ENCODE measurements around the gene SERGEF.
"Not testable (repeated sequence)": the region's sequence is repeated elsewhere in the genome, so short reads cannot be mapped to it uniquely, and the experiment has no call there.

The SERGEF gene

DNA sequence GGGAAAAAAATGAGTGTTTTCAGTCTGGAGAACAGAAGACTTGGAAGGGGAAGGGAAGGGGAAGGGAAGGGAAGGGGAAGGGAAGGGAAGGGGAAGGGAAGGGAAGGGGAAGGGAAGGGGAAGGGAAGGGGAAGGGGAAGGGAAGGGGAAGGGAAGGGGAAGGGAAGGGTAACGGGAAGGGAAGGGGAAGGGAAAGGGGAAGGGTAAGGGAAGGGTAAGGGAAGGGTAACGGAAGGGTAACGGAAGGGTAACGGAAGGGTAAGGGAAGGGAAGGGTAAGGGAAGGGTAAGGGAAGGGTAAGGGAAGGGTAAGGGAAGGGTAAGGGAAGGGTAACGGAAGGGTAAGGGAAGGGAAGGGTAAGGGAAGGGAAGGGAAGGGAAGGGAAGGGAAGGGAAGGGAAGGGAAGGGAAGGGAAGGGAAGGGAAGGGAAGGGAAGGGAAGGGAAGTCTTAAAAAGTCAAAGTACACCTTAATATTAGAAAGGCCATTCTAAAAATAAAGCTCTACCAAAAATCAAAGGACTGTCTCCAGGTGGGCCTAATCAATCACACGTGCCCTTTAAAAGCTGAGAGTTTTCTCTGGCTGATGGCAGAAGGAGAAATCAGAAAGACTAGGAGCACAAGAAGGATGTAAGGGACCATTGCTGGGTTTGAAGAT lies 116.2 kb downstream of the SERGEF start:
- H3K9ac ChIP-seq (ENCODE audit: low read depth, low read length); H3K4me1 ChIP-seq (ENCODE audit: control insufficient read depth, insufficient read depth, low read length); H3K4me3 ChIP-seq (ENCODE audit: low read depth, low read length); H3K9me3 ChIP-seq (ENCODE audit: control insufficient read depth, insufficient read depth, low read length); H3K27me3 ChIP-seq (ENCODE audit: control insufficient read depth, insufficient read depth, low read length); H3K36me3 ChIP-seq (ENCODE audit: control insufficient read depth, insufficient read depth, low read length): not testable (repeated sequence)

DNA sequence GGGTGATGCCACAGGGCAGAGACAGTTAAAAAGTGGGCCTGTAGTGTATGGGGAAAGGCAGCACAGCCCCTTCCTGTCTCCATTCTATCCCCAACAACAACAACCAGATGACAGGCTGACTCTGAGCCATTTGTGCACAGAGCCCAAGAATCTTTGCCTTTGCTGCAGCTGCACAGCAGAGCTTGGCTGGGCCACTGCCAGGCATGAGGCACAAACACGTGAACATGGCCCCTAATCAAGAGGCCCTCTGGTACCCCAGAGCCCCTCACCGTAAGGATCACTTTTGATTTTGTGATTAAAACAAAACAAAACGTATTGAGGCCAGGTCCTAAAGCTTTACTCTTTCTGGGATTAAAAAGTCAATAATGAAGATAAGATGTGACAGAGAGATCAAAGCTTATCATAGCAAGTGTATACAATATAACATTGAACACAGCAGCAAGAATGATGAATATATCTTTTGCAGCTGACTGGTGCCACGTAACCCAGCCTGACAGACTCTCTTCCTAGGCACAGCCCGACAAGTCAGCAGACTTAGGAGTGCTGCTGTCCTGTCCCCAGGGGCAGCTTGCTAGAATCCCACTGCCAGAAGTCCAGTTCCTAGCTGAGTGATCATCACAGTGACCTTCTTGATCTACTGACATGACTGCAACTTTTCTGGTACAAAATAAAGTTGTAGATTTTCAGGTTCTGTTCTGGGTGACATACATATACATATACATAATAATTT lies 117.8 kb downstream of the SERGEF start:
- Histone ChIP-seq H3K4me3 (ENCODE audit: low read depth, low read length) (no peak overlapping the region), H3K27me3 (ENCODE audit: control insufficient read depth, insufficient read depth, low read length) (no peaks in the 10 kb centered on the region)

DNA sequence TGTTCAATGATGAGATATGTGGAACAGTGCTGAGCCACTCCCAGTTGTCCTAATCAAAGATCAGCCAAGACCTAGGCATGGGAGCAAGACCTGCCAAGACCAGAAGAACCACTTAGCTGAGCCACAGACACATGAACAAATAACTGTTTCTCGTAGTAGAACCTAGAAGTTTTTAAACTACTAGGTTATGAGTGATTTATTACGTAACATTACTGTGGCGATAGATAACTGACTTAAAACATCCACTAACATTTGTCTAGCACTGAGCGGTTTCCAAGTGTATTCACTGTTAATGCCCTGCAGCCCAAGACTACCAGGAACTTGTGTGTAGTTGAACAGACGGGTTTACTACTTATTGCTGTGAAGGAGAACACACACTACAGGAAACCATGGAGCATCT lies 120.4 kb downstream of the SERGEF start:
- H3K9me3 ChIP-seq (ENCODE audit: control insufficient read depth, insufficient read depth, low read length), result no peaks in the 10 kb centered on the region
- no peak overlapping the region for H3K9ac ChIP-seq (ENCODE audit: low read depth, low read length)
- H3K36me3 ChIP-seq (ENCODE audit: control insufficient read depth, insufficient read depth, low read length), result no peaks in the 10 kb centered on the region
- peaks cover 6% of the 10 kb centered on the region for H3K4me1 ChIP-seq (ENCODE audit: control insufficient read depth, insufficient read depth, low read length)
- no peak overlapping the region for H3K4me3 ChIP-seq (ENCODE audit: low read depth, low read length)
- no peaks in the 10 kb centered on the region for H3K27me3 ChIP-seq (ENCODE audit: control insufficient read depth, insufficient read depth, low read length)

More for the DNA sequence above, 117.8 kb downstream of the SERGEF start:
- Histone ChIP-seq H3K36me3 (ENCODE audit: control insufficient read depth, insufficient read depth, low read length) (no peaks in the 10 kb centered on the region), H3K9ac (ENCODE audit: low read depth, low read length) (no peak overlapping the region), H3K4me1 (ENCODE audit: control insufficient read depth, insufficient read depth, low read length) (peaks cover 5% of the 10 kb centered on the region), H3K9me3 (ENCODE audit: control insufficient read depth, insufficient read depth, low read length) (no peaks in the 10 kb centered on the region)

DNA sequence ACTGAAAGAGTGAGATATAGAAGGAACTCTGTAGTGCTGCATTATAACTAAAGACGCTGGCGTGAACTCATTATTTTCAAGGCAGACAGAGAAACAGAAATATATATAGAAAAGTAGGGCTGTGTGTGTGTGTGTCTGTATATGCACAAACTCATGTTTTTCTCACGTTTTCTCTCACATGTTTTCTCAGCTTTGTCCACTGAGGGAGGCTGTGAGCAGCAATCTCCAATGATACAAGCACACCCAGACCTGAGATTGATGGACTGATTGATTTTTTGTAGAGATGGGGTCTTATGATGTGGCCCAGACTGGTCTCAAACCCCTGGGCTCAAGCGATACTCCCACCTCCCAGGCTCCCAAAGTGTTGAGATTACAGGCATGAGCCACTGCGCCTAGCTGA lies 122.5 kb downstream of the SERGEF start:
- Histone ChIP-seq H3K27me3 (ENCODE audit: control insufficient read depth, insufficient read depth, low read length) (no peaks in the 10 kb centered on the region), H3K4me1 (ENCODE audit: control insufficient read depth, insufficient read depth, low read length) (peaks cover 8% of the 10 kb centered on the region), H3K4me3 (ENCODE audit: low read depth, low read length) (no peak overlapping the region), H3K36me3 (ENCODE audit: control insufficient read depth, insufficient read depth, low read length) (no peaks in the 10 kb centered on the region), H3K9ac (ENCODE audit: low read depth, low read length) (no peak overlapping the region), H3K9me3 (ENCODE audit: control insufficient read depth, insufficient read depth, low read length) (no peaks in the 10 kb centered on the region)

DNA sequence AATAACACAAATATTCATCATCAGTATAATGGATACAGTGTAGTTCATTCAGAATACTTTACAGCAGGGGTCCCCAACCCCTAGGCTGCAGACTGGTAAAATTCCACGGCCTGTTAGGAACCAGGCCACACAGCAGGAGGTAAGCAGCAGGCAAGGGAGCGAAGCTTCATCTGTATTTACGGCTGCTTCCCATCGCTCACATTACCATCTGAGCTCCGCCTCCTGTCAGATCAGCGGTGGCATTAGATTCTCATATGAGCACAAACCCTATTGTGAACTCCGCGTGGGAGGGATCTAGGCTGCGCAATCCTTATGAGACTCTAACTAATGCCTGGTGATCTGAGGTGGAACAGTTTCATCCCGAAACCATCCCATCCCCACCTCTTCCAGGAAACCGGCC lies 125.1 kb downstream of the SERGEF start:
- no peaks in the 10 kb centered on the region for H3K9me3 ChIP-seq (ENCODE audit: control insufficient read depth, insufficient read depth, low read length)
- no peaks in the 10 kb centered on the region for H3K36me3 ChIP-seq (ENCODE audit: control insufficient read depth, insufficient read depth, low read length)
- H3K4me3 ChIP-seq (ENCODE audit: low read depth, low read length), result peak overlapping the region; percentile 13
- H3K9ac ChIP-seq (ENCODE audit: low read depth, low read length), result no peak overlapping the region
- H3K27me3 ChIP-seq (ENCODE audit: control insufficient read depth, insufficient read depth, low read length), result no peaks in the 10 kb centered on the region
- H3K4me1 ChIP-seq (ENCODE audit: control insufficient read depth, insufficient read depth, low read length), result peaks cover 8% of the 10 kb centered on the region

DNA sequence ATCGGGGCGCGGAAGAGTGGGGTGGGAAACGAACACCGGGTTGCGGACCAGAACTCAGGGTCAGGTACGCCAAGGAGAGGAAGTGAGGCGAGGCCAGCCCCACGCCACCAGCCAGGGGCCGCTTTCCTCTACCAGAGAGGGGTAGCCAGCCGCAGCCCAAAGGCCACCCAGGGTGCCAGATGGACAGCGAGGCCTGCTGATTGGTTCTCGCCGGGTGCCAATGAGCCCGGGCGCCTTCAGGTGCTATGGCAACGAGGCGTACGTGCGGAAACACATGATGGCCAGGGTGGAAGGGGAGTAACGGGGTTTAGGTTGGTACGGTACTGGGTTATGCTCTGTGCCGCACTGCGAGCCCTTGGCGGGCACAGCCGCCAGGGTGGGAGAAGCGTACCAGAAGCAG lies 128.9 kb downstream of the SERGEF start:
- Histone ChIP-seq H3K36me3 (ENCODE audit: control insufficient read depth, insufficient read depth, low read length) (no peaks in the 10 kb centered on the region), H3K9ac (ENCODE audit: low read depth, low read length) (no peak overlapping the region), H3K9me3 (ENCODE audit: control insufficient read depth, insufficient read depth, low read length) (no peaks in the 10 kb centered on the region), H3K4me3 (ENCODE audit: low read depth, low read length) (no peak overlapping the region), H3K4me1 (ENCODE audit: control insufficient read depth, insufficient read depth, low read length) (peaks cover 8% of the 10 kb centered on the region), H3K27me3 (ENCODE audit: control insufficient read depth, insufficient read depth, low read length) (no peaks in the 10 kb centered on the region)

DNA sequence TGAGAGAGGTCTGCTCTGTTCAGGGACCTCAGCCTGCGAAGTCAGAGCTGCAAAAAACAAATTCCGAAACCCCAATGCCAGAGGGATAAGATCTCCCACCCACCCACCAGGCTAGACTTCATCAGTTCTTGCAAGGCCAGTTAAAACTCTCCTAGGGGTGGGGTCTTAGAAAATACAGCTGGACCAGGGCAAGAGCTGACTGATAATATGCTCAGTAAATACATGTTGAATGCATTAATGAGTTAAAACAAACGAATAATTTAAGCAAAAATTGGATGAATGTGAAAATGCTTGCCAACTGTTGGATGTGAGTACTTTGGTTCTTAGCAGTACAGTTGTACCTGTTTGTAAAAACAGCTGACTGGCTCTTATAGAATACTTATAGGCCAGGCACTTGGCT lies 129.8 kb downstream of the SERGEF start:
- H3K4me1 ChIP-seq (ENCODE audit: control insufficient read depth, insufficient read depth, low read length), result peaks cover 8% of the 10 kb centered on the region
- no peaks in the 10 kb centered on the region for H3K9me3 ChIP-seq (ENCODE audit: control insufficient read depth, insufficient read depth, low read length)
- H3K4me3 ChIP-seq (ENCODE audit: low read depth, low read length), result no peak overlapping the region
- no peaks in the 10 kb centered on the region for H3K27me3 ChIP-seq (ENCODE audit: control insufficient read depth, insufficient read depth, low read length)
- no peak overlapping the region for H3K9ac ChIP-seq (ENCODE audit: low read depth, low read length)
- no peaks in the 10 kb centered on the region for H3K36me3 ChIP-seq (ENCODE audit: control insufficient read depth, insufficient read depth, low read length)

DNA sequence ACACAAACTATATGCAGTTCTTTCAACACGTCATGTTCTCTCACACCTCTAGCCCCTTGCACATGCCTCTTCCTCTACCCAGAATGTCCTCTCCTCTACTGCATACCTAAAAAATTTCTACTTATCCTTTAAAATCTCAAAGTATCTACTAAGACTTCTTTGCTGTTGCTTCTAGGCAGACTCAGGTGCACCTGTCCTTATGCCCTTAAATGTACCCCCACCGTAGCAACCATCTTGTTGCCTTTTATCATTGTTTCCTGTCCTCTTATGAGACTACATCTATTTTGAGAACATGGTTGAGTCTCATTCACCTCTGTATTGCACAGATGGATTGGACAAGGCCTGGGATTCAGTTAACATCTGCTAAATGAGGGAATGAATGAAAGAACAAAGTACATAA lies 134.1 kb downstream of the SERGEF start:
- no peaks in the 10 kb centered on the region for H3K9me3 ChIP-seq (ENCODE audit: control insufficient read depth, insufficient read depth, low read length)
- H3K36me3 ChIP-seq (ENCODE audit: control insufficient read depth, insufficient read depth, low read length), result peaks cover 4% of the 10 kb centered on the region
- no peaks in the 10 kb centered on the region for H3K4me1 ChIP-seq (ENCODE audit: control insufficient read depth, insufficient read depth, low read length)
- H3K27me3 ChIP-seq (ENCODE audit: control insufficient read depth, insufficient read depth, low read length), result no peaks in the 10 kb centered on the region
- H3K9ac ChIP-seq (ENCODE audit: low read depth, low read length), result no peak overlapping the region
- H3K4me3 ChIP-seq (ENCODE audit: low read depth, low read length), result no peak overlapping the region

DNA sequence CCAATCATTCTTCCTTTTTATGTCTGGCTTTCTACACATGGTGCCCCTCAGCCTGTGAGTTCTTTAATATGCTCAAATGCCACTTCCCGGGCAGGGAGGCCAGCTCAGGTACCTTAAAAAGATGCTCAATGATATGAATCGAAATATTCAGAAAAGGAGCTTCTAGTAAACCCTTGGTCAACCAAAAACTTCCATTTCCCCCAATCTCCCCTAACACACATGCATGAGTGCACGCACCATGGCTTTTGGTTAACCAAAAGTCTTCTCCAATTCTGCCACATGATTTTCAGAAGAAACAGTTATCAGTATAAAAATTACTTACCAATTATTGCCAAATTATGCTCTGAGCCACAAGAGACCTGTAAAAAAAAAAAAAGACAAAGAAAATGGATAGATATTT lies 135.0 kb downstream of the SERGEF start:
- Histone ChIP-seq H3K36me3 (ENCODE audit: control insufficient read depth, insufficient read depth, low read length) (peaks cover 4% of the 10 kb centered on the region), H3K4me3 (ENCODE audit: low read depth, low read length) (no peak overlapping the region), H3K27me3 (ENCODE audit: control insufficient read depth, insufficient read depth, low read length) (no peaks in the 10 kb centered on the region), H3K4me1 (ENCODE audit: control insufficient read depth, insufficient read depth, low read length) (no peaks in the 10 kb centered on the region), H3K9ac (ENCODE audit: low read depth, low read length) (no peak overlapping the region), H3K9me3 (ENCODE audit: control insufficient read depth, insufficient read depth, low read length) (no peaks in the 10 kb centered on the region)

DNA sequence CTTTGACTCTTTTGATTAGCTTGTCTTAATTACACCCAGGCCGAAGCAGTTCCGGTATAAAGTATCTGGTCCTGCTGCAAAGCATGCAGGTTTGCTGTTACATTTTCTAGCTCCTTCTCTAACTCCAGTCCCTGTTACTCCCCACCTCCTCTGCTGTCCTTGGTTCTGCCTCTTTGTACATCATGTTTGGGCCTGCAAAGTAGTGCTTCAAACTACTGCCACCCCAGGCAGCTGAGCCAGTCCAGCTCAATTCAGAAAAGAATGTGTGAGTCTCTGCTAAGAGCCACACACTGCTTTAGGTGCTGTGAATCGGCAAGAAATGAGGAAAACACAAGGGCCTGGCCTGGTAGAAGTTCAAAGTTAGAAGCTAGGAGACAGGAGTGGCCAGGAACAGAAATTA lies 136.0 kb downstream of the SERGEF start:
- H3K27me3 ChIP-seq (ENCODE audit: control insufficient read depth, insufficient read depth, low read length), result no peaks in the 10 kb centered on the region
- H3K4me3 ChIP-seq (ENCODE audit: low read depth, low read length), result no peak overlapping the region
- H3K9ac ChIP-seq (ENCODE audit: low read depth, low read length), result no peak overlapping the region
- H3K9me3 ChIP-seq (ENCODE audit: control insufficient read depth, insufficient read depth, low read length), result no peaks in the 10 kb centered on the region
- H3K36me3 ChIP-seq (ENCODE audit: control insufficient read depth, insufficient read depth, low read length), result peaks cover 4% of the 10 kb centered on the region
- H3K4me1 ChIP-seq (ENCODE audit: control insufficient read depth, insufficient read depth, low read length), result no peaks in the 10 kb centered on the region

DNA sequence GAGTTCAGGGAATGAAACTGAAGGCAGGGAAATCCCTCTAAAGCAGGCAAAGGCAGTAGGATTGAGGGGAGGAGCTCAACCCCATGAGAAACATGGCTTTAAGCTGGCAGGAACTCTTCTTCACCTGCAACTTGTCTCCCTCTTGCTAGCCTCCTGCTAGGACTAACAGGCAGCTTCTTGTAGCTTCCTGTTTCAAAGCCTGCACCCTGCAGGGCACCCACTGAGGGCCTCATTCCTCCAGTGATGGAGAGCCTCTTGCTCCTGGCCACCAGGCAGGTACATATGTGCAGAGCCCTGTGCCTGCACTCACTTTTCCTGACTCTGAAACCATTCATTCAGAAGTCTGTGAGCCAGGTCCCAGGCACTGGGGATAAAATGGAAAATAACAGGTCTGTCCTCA lies 137.0 kb downstream of the SERGEF start:
- Histone ChIP-seq H3K4me3 (ENCODE audit: low read depth, low read length) (no peak overlapping the region), H3K9me3 (ENCODE audit: control insufficient read depth, insufficient read depth, low read length) (no peaks in the 10 kb centered on the region), H3K36me3 (ENCODE audit: control insufficient read depth, insufficient read depth, low read length) (peaks cover 4% of the 10 kb centered on the region), H3K27me3 (ENCODE audit: control insufficient read depth, insufficient read depth, low read length) (no peaks in the 10 kb centered on the region), H3K4me1 (ENCODE audit: control insufficient read depth, insufficient read depth, low read length) (no peaks in the 10 kb centered on the region), H3K9ac (ENCODE audit: low read depth, low read length) (no peak overlapping the region)

DNA sequence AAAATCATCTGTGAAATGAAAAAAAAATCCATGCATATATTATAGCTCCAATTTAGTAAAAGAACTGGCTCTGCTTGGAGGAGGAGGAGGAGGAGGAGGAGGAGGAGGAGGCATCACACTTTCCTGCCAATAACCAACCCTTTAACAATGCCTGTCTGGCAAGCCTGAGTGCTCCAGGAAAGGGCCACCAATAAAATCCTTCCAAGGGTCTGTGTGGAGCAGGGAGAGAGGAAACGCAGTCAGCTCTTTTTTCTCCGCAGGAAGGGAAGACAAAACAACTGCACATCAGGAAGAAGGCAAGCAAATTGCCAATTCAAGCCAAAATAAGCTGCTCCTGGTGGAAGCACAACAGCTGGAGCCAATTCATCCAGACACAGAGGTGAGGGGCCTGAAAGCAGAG lies 139.3 kb downstream of the SERGEF start:
- H3K27me3 ChIP-seq (ENCODE audit: control insufficient read depth, insufficient read depth, low read length), result no peaks in the 10 kb centered on the region
- H3K4me1 ChIP-seq (ENCODE audit: control insufficient read depth, insufficient read depth, low read length), result no peaks in the 10 kb centered on the region
- H3K9ac ChIP-seq (ENCODE audit: low read depth, low read length), result no peak overlapping the region
- H3K4me3 ChIP-seq (ENCODE audit: low read depth, low read length), result no peak overlapping the region
- H3K36me3 ChIP-seq (ENCODE audit: control insufficient read depth, insufficient read depth, low read length), result peaks cover 4% of the 10 kb centered on the region
- H3K9me3 ChIP-seq (ENCODE audit: control insufficient read depth, insufficient read depth, low read length), result no peaks in the 10 kb centered on the region

Measured in iPS-15b (cell line).